ENCODE data around the gene SPSB3. TPM values are rescaled to one million over a fixed set of nuclear protein-coding genes. Genes with fewer than 3 reads are reported as not detected.

The SPSB3 gene
- total and polyA plus RNA-seq, 2 of the 4 experiments (the other 2 are of a cell fraction), result 9.1 to 30.8 TPM

- Histone ChIP-seq H2BK15ac (ENCODE audit: low read depth, low read length) (no peak overlapping the region), H3K4me3 (ENCODE audit: insufficient read depth, low read depth, low read length) (no peak overlapping the region), H4K8ac (ENCODE audit: low read depth in 2 of 2, low read length in 2 of 2) (no peak overlapping the region), H3K4me1 (ENCODE audit: control insufficient read depth, insufficient read depth, low read length) (no peaks in the 10 kb centered on the region), H3K18ac (ENCODE audit: low read depth, low read length) (no peak overlapping the region), H3K27me3 (ENCODE audit: control insufficient read depth, insufficient read depth, low read length) (no peaks in the 10 kb centered on the region), H2AK5ac (ENCODE audit: low read depth, low read length) (no peak overlapping the region), H2AK9ac (replicated peaks; ENCODE audit: low read depth, low read length, poor library complexity) (no peak overlapping the region), H3K23ac (ENCODE audit: low read depth, low read length) (no peak overlapping the region), H3K14ac (replicated peaks; ENCODE audit: low read depth, low read length) (no peak overlapping the region), H3K56ac (ENCODE audit: extremely low read depth, insufficient read depth, low read length) (no peak overlapping the region), H4K5ac (ENCODE audit: low read depth, low read length) (no peak overlapping the region), H4K91ac (ENCODE audit: insufficient read depth, low read depth, low read length) (no peak overlapping the region), H2BK120ac (ENCODE audit: low read depth, low read length) (no peak overlapping the region), H3K36me3 (ENCODE audit: control insufficient read depth, insufficient read depth, low read length) (peaks cover 31% of the 10 kb centered on the region), H3K4ac (ENCODE audit: low read depth, low read length) (no peak overlapping the region), H2BK5ac (ENCODE audit: low read depth, low read length, poor library complexity, severe bottlenecking) (no peak overlapping the region), H3K27ac (ENCODE audit: insufficient read depth, low read length) (no peak overlapping the region), H3K9me3 (ENCODE audit: control insufficient read depth, insufficient read depth, low read length) (no peaks in the 10 kb centered on the region), H2AFZ (replicated peaks; ENCODE audit: low read length, poor library complexity) (no peak overlapping the region), H2BK20ac (ENCODE audit: low read depth, low read length) (no peak overlapping the region), H3K9me1 (ENCODE audit: insufficient read depth, low read length) (0 out of 2 replicates have a peak, but pooled peaks cover 2% of the 10 kb centered on the region), H4K20me1 (ENCODE audit: insufficient read depth, low read length) (peaks cover 13% of the 10 kb centered on the region), H3K9ac (ENCODE audit: low read depth, low read length) (no peak overlapping the region), H3K4me2 (ENCODE audit: low read depth, low read length) (no peak overlapping the region), H3K79me1 (ENCODE audit: low read depth in 1 of 2, low read length in 2 of 2) (peaks cover 0 to 11% of the 10 kb centered on the region in 2 experiments; a peak in 1 of 4 replicates)
- no peak for TF ChIP-seq BHLHE40 (IDR thresholded peaks at IDR 0.05; ENCODE audit: low read depth, low read length)
- no peak for TF ChIP-seq RFX5 (IDR thresholded peaks at IDR 0.05; ENCODE audit: low read depth, low read length)
- TF ChIP-seq USF2 (IDR thresholded peaks at IDR 0.05; ENCODE audit: low read depth, low read length), result no peak
- no peak for TF ChIP-seq MAFK (IDR thresholded peaks at IDR 0.05; ENCODE audit: low read depth, low read length)
- POLR2A ChIA-PET (ENCODE audit: unreplicated experiment), result no interaction called here
- WGBS, 2 experiments (ENCODE audit: extremely low coverage in 2 of 2, insufficient read length in 1 of 2), result 98% methylated on average over 35 of the region's 53 CpGs; no CpG with 5 or more reads in 1 of the 2 experiments
- in situ Hi-C loops (cut with MboI; ENCODE audit: low sequenced_read_pairs), result no loop called here
- CTCF ChIA-PET, result no interaction called here
- DNase-seq (no peak), ATAC-seq (ENCODE audit: low read depth) (no peak)
- dilution Hi-C loops (cut with HindIII; ENCODE audit: low sequenced_read_pairs, unreplicated experiment), result no loop called here
- intact Hi-C loops (cut with micrococcal nuclease), result no loop called here
- BruUV-seq (replicated peaks), result no TSS peak
Observed at GRCh38 chr16:1791256-1791942, 9.0 kb upstream of the SPSB3 start.

Measured in IMR-90 (cell line).